Neural cell (in vitro differentiated cells): ENCODE results near the gene DNAAF1. TPM values are rescaled to one million over a fixed set of nuclear protein-coding genes. Genes with fewer than 3 reads are reported as not detected.

Experiments
- H2AFZ ChIP-seq: fragments of 200-600, 300-800 bp; sonication (generic), shearing (Covaris generic); 2 replicates; pipeline ENCODE4 v1.6.0; 2014; ENCODE audit warnings: low read depth, mild to moderate bottlenecking, antibody characterized with exemption, low read length, moderate library complexity
- H3F3A ChIP-seq: fragments of 200-600 bp; shearing (Covaris generic); 2 replicates; pipeline ENCODE4 v1.6.1; 2016; ENCODE audit warnings: mild to moderate bottlenecking, moderate library complexity, mixed read lengths, antibody characterized with exemption, low read length; ENCODE audit not compliant: insufficient read depth, poor library complexity, severe bottlenecking
- H3K27ac ChIP-seq: fragments of 200-600, 300-800 bp; sonication (generic), shearing (Covaris generic); 2 replicates; pipeline ENCODE4 v1.5.1; 2014; ENCODE audit warnings: mild to moderate bottlenecking, low read length, moderate library complexity
- H3K27me3 ChIP-seq: fragments of 300-800, 200-600 bp; sonication (generic), shearing (Covaris generic); 2 replicates; pipeline ENCODE4 v1.6.0; 2014; ENCODE audit warnings: mild to moderate bottlenecking, low read depth, low read length, moderate library complexity; ENCODE audit not compliant: insufficient read depth
- H3K36me3 ChIP-seq: fragments of 300-800, 200-600 bp; sonication (generic), shearing (Covaris generic); 2 replicates; pipeline ENCODE4 v1.5.1; 2014; ENCODE audit warnings: mild to moderate bottlenecking, antibody characterized with exemption, low read length, moderate library complexity; ENCODE audit not compliant: insufficient read depth
- H3K4me2 ChIP-seq: fragments of 300-800, 200-600 bp; sonication (generic), shearing (Covaris generic); 2 replicates; pipeline ENCODE4 v1.6.0; 2014; ENCODE audit warnings: mild to moderate bottlenecking, low read length
- H3K4me3 ChIP-seq: fragments of 300-800, 200-600 bp; sonication (generic), shearing (Covaris generic); 2 replicates; pipeline ENCODE4 v1.5.1; 2014; ENCODE audit warnings: mild to moderate bottlenecking, low read length, moderate library complexity
- H3K79me2 ChIP-seq: fragments of 200-600 bp; shearing (Covaris generic); replicated peaks from 2 replicates; pipeline ENCODE4 v1.6.0; 2014; ENCODE audit warnings: mild to moderate bottlenecking, low read length, moderate library complexity; ENCODE audit not compliant: insufficient read depth
- H3K9ac ChIP-seq: fragments of 300-800, 200-600 bp; sonication (generic), shearing (Covaris generic); 2 replicates; pipeline ENCODE4 v1.6.1; 2016; ENCODE audit warnings: mild to moderate bottlenecking, low read length, mixed read lengths
- H3K9me2 ChIP-seq: fragments of 200-600 bp; shearing (Covaris generic); 2 replicates; pipeline ENCODE4 v1.6.1; 2016; ENCODE audit warnings: mild to moderate bottlenecking, low read length, mixed read lengths; ENCODE audit not compliant: insufficient read depth
- H3K9me3 ChIP-seq: fragments of 200-600, 300-800 bp; sonication (generic), shearing (Covaris generic); 2 replicates; pipeline ENCODE4 v1.6.1; 2016; ENCODE audit warnings: mild to moderate bottlenecking, mixed run types, low read length, moderate library complexity, mixed read lengths
- H4K20me1 ChIP-seq: fragments of 200-600 bp; shearing (Covaris generic); 2 replicates; pipeline ENCODE4 v1.6.1; 2016; ENCODE audit warnings: mild to moderate bottlenecking, mixed run types; ENCODE audit not compliant: insufficient read depth
- EP300 ChIP-seq: fragments of 450-650 bp; conservative IDR thresholded peaks from 2 replicates; pipeline ENCODE4 v1.6.1; 2014; ENCODE audit warnings: antibody characterized with exemption, mild to moderate bottlenecking, moderate library complexity; ENCODE audit not compliant: poor library complexity, severe bottlenecking
- EZH2 ChIP-seq: fragments of 200-600, 300-800 bp; shearing (Covaris generic), sonication (generic); IDR thresholded peaks from 2 replicates; pipeline ENCODE4 v1.6.1; 2014; ENCODE audit warnings: antibody characterized with exemption, low read length, borderline replicate concordance, mild to moderate bottlenecking; ENCODE audit not compliant: insufficient read depth, poor library complexity, severe bottlenecking
- MXI1 ChIP-seq: fragments of 450-650 bp; conservative IDR thresholded peaks from 2 replicates; pipeline ENCODE4 v1.6.1; 2014; ENCODE audit warnings: antibody characterized with exemption, mild to moderate bottlenecking; ENCODE audit not compliant: poor library complexity, severe bottlenecking
- POLR2AphosphoS5 ChIP-seq: IDR thresholded peaks from 2 replicates; pipeline ENCODE4 v1.6.1; 2012
- RAD21 ChIP-seq: fragments of 450-650 bp; conservative IDR thresholded peaks from 2 replicates; pipeline ENCODE4 v1.6.1; 2014; ENCODE audit warnings: antibody characterized with exemption, mild to moderate bottlenecking, moderate library complexity
- SMC3 ChIP-seq: fragments of 450-650 bp; conservative IDR thresholded peaks from 2 replicates; pipeline ENCODE4 v1.6.1; 2014; ENCODE audit warnings: antibody characterized with exemption, mild to moderate bottlenecking, moderate library complexity; ENCODE audit not compliant: poor library complexity
- TAF1 ChIP-seq: IDR thresholded peaks from 2 replicates; pipeline ENCODE4 v1.6.1; 2012; ENCODE audit warnings: low read depth
- polyA plus RNA-seq: library from polyadenylated mRNA; depleted of rRNA; stranded (reverse); fragments of >200 nt; gene quantifications from 2 replicates; pipeline ENCODE4 v1.2.3, GENCODE V29; 2014
- TF ChIP-seq, protein P1 (sequence below): fragments of 450-650 bp; IDR thresholded peaks from 2 replicates; pipeline ENCODE4 v1.5.1; 2014; ENCODE audit warnings: antibody characterized with exemption, mild to moderate bottlenecking, moderate library complexity; ENCODE audit not compliant: poor library complexity, severe bottlenecking
- TF ChIP-seq, protein P2 (sequence below): IDR thresholded peaks from 2 replicates; pipeline ENCODE4 v1.6.1; 2012; ENCODE audit warnings: borderline replicate concordance

The DNAAF1 gene
- polyA plus RNA-seq, 1 donor from 2014 or later = 0.71 TPM

DNA sequence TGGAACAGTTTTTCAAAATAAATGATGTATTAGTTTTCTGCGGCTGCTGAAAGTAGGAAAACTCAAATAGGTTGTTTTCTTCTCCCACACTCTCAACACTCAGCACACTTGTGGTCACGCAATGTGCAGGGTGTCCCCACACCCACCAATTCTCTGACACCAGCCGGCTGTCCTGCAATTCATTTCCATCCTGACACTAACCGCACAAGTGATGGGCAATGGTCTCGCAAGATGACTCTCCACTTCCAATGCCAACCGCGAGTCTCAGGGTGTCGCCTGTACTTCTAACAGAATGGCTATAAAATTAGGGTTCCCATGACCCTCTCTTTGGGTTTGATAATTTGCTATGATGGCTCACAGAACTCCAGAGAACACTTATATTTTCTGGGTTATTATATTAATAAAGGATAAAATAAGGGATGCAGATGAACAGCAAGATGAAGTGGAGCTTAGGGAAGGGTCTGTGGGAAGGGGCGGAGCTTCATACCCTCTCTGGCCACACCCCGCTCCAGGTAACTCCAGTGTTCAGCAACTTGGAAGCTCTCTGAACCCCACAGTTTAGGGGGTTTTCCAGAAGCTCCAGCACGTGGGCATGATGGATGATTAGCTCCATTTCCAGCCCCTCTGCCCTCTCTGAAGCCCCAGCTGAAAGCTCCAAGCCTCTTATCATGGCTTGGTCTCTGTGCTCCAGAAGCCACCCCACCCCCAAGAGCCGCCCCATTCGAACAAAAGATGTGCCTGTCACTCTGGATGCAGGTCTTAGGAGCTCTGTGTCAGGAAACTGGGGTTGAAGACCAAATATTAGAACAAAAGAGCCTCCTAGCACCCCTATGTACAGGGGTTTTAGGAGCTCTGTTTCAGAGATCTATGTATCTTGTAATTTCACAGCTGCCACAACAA, 21.9 kb downstream of the DNAAF1 start:
- no peaks in the 10 kb centered on the region for H3K36me3 ChIP-seq
- no peak overlapping the region for H3K4me3 ChIP-seq
- no peaks in the 10 kb centered on the region for H4K20me1 ChIP-seq
- H3K27ac ChIP-seq = no peak overlapping the region
- TF ChIP-seq MXI1 (no peak), EP300 (no peak), SMC3 (no peak), RAD21 (no peak), POLR2AphosphoS5 (no peak), TAF1 (no peak), EZH2 (no peak)
- TF ChIP-seq, protein P1, sequence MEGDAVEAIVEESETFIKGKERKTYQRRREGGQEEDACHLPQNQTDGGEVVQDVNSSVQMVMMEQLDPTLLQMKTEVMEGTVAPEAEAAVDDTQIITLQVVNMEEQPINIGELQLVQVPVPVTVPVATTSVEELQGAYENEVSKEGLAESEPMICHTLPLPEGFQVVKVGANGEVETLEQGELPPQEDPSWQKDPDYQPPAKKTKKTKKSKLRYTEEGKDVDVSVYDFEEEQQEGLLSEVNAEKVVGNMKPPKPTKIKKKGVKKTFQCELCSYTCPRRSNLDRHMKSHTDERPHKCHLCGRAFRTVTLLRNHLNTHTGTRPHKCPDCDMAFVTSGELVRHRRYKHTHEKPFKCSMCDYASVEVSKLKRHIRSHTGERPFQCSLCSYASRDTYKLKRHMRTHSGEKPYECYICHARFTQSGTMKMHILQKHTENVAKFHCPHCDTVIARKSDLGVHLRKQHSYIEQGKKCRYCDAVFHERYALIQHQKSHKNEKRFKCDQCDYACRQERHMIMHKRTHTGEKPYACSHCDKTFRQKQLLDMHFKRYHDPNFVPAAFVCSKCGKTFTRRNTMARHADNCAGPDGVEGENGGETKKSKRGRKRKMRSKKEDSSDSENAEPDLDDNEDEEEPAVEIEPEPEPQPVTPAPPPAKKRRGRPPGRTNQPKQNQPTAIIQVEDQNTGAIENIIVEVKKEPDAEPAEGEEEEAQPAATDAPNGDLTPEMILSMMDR = no peak
- TF ChIP-seq, protein P2, sequence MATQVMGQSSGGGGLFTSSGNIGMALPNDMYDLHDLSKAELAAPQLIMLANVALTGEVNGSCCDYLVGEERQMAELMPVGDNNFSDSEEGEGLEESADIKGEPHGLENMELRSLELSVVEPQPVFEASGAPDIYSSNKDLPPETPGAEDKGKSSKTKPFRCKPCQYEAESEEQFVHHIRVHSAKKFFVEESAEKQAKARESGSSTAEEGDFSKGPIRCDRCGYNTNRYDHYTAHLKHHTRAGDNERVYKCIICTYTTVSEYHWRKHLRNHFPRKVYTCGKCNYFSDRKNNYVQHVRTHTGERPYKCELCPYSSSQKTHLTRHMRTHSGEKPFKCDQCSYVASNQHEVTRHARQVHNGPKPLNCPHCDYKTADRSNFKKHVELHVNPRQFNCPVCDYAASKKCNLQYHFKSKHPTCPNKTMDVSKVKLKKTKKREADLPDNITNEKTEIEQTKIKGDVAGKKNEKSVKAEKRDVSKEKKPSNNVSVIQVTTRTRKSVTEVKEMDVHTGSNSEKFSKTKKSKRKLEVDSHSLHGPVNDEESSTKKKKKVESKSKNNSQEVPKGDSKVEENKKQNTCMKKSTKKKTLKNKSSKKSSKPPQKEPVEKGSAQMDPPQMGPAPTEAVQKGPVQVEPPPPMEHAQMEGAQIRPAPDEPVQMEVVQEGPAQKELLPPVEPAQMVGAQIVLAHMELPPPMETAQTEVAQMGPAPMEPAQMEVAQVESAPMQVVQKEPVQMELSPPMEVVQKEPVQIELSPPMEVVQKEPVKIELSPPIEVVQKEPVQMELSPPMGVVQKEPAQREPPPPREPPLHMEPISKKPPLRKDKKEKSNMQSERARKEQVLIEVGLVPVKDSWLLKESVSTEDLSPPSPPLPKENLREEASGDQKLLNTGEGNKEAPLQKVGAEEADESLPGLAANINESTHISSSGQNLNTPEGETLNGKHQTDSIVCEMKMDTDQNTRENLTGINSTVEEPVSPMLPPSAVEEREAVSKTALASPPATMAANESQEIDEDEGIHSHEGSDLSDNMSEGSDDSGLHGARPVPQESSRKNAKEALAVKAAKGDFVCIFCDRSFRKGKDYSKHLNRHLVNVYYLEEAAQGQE = no peak
- H3K9me2 ChIP-seq = no peaks in the 10 kb centered on the region
- H3K4me2 ChIP-seq = no peak overlapping the region
- H2AFZ ChIP-seq = no peak overlapping the region
- H3F3A ChIP-seq = no peaks in the 10 kb centered on the region
- no peaks in the 10 kb centered on the region for H3K27me3 ChIP-seq
- H3K79me2 ChIP-seq = no peaks in the 10 kb centered on the region
- H3K9me3 ChIP-seq = no peaks in the 10 kb centered on the region
- no peak overlapping the region for H3K9ac ChIP-seq

DNA sequence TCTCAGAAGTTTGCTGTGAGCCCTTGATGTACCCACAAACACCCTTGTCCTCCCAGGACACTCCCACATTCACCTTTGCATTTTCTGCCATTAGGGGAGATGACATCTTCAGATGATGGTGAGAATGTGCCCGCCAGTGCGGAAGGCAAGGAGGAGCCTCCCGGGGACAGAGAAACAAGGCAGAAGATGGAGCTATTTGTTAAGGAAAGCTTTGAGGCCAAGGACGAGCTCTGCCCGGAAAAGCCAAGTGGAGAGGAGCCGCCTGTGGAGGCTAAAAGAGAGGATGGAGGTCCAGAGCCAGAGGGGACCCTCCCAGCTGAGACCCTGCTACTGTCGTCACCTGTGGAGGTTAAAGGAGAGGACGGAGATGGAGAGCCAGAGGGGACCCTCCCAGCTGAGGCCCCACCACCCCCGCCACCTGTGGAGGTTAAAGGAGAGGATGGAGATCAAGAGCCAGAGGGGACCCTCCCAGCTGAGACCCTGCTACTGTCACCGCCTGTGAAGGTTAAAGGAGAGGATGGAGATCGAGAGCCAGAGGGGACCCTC, 24.7 kb downstream of the DNAAF1 start:
- no peak overlapping the region for H3K27ac ChIP-seq
- H3K4me3 ChIP-seq = no peak overlapping the region
- H3K9me3 ChIP-seq = no peaks in the 10 kb centered on the region
- no peaks in the 10 kb centered on the region for H3F3A ChIP-seq
- H3K36me3 ChIP-seq = no peaks in the 10 kb centered on the region
- no peaks in the 10 kb centered on the region for H3K27me3 ChIP-seq
- no peaks in the 10 kb centered on the region for H4K20me1 ChIP-seq
- H3K79me2 ChIP-seq = no peaks in the 10 kb centered on the region
- no peaks in the 10 kb centered on the region for H3K9me2 ChIP-seq
- no peak overlapping the region for H3K9ac ChIP-seq
- TF ChIP-seq, protein P2 = no peak
- TF ChIP-seq EZH2 (no peak), SMC3 (no peak), TAF1 (no peak), POLR2AphosphoS5 (no peak), RAD21 (no peak), EP300 (no peak), MXI1 (no peak)
- TF ChIP-seq, protein P1 = no peak
- H2AFZ ChIP-seq = no peak overlapping the region
- no peak overlapping the region for H3K4me2 ChIP-seq
